WTC11 (cell line): Measurements from ENCODE around the gene TSNAXIP1. TPM values are rescaled to one million over a fixed set of nuclear protein-coding genes. Genes with fewer than 3 reads are reported as not detected.

Source experiments
- ATAC-seq: fragments of 200-7000 bp; cut with Tn5 transposase; 2 replicates; pipeline ENCODE4 v1.10.0; 2021; ENCODE audit warnings: mild to moderate bottlenecking, moderate library complexity
- CTCF ChIA-PET: fragments of 300-600 bp; sonication (Branson Sonifier 250); formaldehyde crosslinking; loops from one replicate; lab custom pipeline; 2021; ENCODE audit warnings: antibody characterized with exemption; lab: Charles Lee
- POLR2A ChIA-PET: fragments of 350-600 bp; sonication (Branson Sonifier 250); formaldehyde crosslinking; loops from one replicate; lab custom pipeline; 2021; ENCODE audit warnings: antibody characterized with exemption; lab: Charles Lee
- DNase-seq: peaks from one replicate; pipeline ENCODE4 v3.0.0; 2021; ENCODE audit warnings: low spot score
- H3K27ac Mint-ChIP-seq: 2 replicates; pipeline ENCODE4 v1.8.0; 2021; ENCODE audit warnings: mixed read lengths
- H3K27me3 Mint-ChIP-seq: 2 replicates; pipeline ENCODE4 v1.8.0; 2021; ENCODE audit warnings: low read depth, mild to moderate bottlenecking, moderate library complexity, mixed read lengths
- H3K36me3 Mint-ChIP-seq: 2 replicates; pipeline ENCODE4 v1.8.0; 2021; ENCODE audit warnings: mixed read lengths
- H3K4me1 Mint-ChIP-seq: 2 replicates; pipeline ENCODE4 v1.8.0; 2022; ENCODE audit warnings: mixed read lengths
- H3K4me3 Mint-ChIP-seq: 2 replicates; pipeline ENCODE4 v1.8.0; 2021; ENCODE audit warnings: mild to moderate bottlenecking, moderate library complexity, mixed read lengths
- H3K9me3 Mint-ChIP-seq: 2 replicates; pipeline ENCODE4 v1.8.0; 2021; ENCODE audit warnings: mixed read lengths
- CREM ChIP-seq: sonication (generic); formaldehyde crosslinking; IDR thresholded peaks from 2 replicates; pipeline ENCODE4 v1.8.1; 2022; ENCODE audit warnings: mild to moderate bottlenecking, missing genetic modification reagents, moderate library complexity
- KAT7 ChIP-seq: sonication (generic); formaldehyde crosslinking; IDR thresholded peaks from 2 replicates; pipeline ENCODE4 v1.8.1; 2023; ENCODE audit warnings: missing genetic modification reagents, mild to moderate bottlenecking, borderline replicate concordance
- NFATC4 ChIP-seq: fragments of 250-450 bp; sonication (Bioruptor Pico); IDR thresholded peaks from 2 replicates; pipeline ENCODE4 v1.9.0; 2021; ENCODE audit warnings: mild to moderate bottlenecking
- NFYB ChIP-seq: sonication (generic); formaldehyde crosslinking; conservative IDR thresholded peaks from 2 replicates; pipeline ENCODE4 v1.8.0; 2022; ENCODE audit warnings: low read depth, missing genetic modification reagents
- SP1 ChIP-seq: sonication (generic); formaldehyde crosslinking; conservative IDR thresholded peaks from 2 replicates; pipeline ENCODE4 v1.8.1; 2022; ENCODE audit warnings: missing genetic modification reagents
- TEAD4 ChIP-seq: sonication (generic); formaldehyde crosslinking; IDR thresholded peaks from 2 replicates; pipeline ENCODE4 v1.8.0; 2022; ENCODE audit warnings: mild to moderate bottlenecking, missing genetic modification reagents
- TP53 ChIP-seq: sonication (generic); formaldehyde crosslinking; IDR thresholded peaks from 2 replicates; pipeline ENCODE4 v1.8.1; 2023; ENCODE audit warnings: mild to moderate bottlenecking, missing genetic modification reagents
- ZNF219 ChIP-seq: sonication (generic); formaldehyde crosslinking; IDR thresholded peaks from 2 replicates; pipeline ENCODE4 v1.8.0; 2023; ENCODE audit warnings: missing genetic modification reagents, mild to moderate bottlenecking, borderline replicate concordance
- ZNF263 ChIP-seq: sonication (generic); formaldehyde crosslinking; IDR thresholded peaks from 2 replicates; pipeline ENCODE4 v1.8.1; 2022; ENCODE audit warnings: low read depth, mild to moderate bottlenecking, moderate library complexity, missing genetic modification reagents
- total RNA-seq: library from RNA; stranded (reverse); gene quantifications from 3 replicates; pipeline ENCODE4 v1.2.3, GENCODE V29; 2021
- TF ChIP-seq, protein P1 (sequence below): sonication (generic); formaldehyde crosslinking; IDR thresholded peaks from 2 replicates; pipeline ENCODE4 v1.8.0; 2023; ENCODE audit warnings: missing genetic modification reagents, mild to moderate bottlenecking, borderline replicate concordance
- TF ChIP-seq, protein P2 (sequence below): sonication (generic); formaldehyde crosslinking; IDR thresholded peaks from 2 replicates; pipeline ENCODE4 v1.8.0; 2022; ENCODE audit warnings: mild to moderate bottlenecking, missing genetic modification reagents
- TF ChIP-seq, protein P3 (sequence below): sonication (generic); formaldehyde crosslinking; IDR thresholded peaks from 2 replicates; pipeline ENCODE4 v1.8.1; 2023; ENCODE audit warnings: mild to moderate bottlenecking, moderate library complexity, missing genetic modification reagents
- TF ChIP-seq, protein P4 (sequence below): fragments of 250-450 bp; sonication (Bioruptor Pico); IDR thresholded peaks from 2 replicates; pipeline ENCODE4 v1.9.0; 2021; ENCODE audit warnings: mild to moderate bottlenecking
- TF ChIP-seq, protein P5 (sequence below): sonication (generic); formaldehyde crosslinking; IDR thresholded peaks from 2 replicates; pipeline ENCODE4 v1.8.1; 2022; ENCODE audit warnings: missing genetic modification reagents, borderline replicate concordance
- TF ChIP-seq, protein P6 (sequence below): sonication (generic); formaldehyde crosslinking; IDR thresholded peaks from 2 replicates; pipeline ENCODE4 v1.8.0; 2023; ENCODE audit warnings: mild to moderate bottlenecking, missing genetic modification reagents
- TF ChIP-seq, protein P7 (sequence below): fragments of 250-450 bp; sonication (Bioruptor Pico); IDR thresholded peaks from 2 replicates; pipeline ENCODE4 v1.9.0; 2021; ENCODE audit warnings: mild to moderate bottlenecking

The TSNAXIP1 gene
- total RNA-seq, 1 experiment from 2014 or later, result 0.48 TPM

DNA sequence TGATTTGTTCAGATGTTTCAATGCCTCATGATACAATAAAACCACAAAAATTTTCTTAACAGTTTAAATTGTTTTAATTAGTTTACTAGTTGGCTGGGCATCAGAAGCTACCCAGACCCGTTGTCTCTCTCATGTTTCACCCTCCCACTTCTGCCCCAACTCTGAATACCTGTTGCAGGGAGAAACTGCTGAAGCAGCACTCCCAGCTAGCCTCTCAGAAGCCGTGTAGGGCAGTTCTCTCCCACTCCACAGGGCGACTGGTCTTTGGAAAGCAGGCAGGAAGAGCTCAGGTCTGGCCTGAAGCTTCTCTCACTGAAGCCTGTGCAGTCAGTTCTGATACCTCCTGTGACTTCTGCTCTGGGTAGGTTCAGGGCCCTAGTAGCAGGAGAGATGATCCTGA, 64.6 kb downstream of the TSNAXIP1 start (continued):
- TF ChIP-seq, protein P1, sequence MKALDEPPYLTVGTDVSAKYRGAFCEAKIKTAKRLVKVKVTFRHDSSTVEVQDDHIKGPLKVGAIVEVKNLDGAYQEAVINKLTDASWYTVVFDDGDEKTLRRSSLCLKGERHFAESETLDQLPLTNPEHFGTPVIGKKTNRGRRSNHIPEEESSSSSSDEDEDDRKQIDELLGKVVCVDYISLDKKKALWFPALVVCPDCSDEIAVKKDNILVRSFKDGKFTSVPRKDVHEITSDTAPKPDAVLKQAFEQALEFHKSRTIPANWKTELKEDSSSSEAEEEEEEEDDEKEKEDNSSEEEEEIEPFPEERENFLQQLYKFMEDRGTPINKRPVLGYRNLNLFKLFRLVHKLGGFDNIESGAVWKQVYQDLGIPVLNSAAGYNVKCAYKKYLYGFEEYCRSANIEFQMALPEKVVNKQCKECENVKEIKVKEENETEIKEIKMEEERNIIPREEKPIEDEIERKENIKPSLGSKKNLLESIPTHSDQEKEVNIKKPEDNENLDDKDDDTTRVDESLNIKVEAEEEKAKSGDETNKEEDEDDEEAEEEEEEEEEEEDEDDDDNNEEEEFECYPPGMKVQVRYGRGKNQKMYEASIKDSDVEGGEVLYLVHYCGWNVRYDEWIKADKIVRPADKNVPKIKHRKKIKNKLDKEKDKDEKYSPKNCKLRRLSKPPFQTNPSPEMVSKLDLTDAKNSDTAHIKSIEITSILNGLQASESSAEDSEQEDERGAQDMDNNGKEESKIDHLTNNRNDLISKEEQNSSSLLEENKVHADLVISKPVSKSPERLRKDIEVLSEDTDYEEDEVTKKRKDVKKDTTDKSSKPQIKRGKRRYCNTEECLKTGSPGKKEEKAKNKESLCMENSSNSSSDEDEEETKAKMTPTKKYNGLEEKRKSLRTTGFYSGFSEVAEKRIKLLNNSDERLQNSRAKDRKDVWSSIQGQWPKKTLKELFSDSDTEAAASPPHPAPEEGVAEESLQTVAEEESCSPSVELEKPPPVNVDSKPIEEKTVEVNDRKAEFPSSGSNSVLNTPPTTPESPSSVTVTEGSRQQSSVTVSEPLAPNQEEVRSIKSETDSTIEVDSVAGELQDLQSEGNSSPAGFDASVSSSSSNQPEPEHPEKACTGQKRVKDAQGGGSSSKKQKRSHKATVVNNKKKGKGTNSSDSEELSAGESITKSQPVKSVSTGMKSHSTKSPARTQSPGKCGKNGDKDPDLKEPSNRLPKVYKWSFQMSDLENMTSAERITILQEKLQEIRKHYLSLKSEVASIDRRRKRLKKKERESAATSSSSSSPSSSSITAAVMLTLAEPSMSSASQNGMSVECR (CRISPR knock-in tag), result no peak
- TF ChIP-seq, protein P2, sequence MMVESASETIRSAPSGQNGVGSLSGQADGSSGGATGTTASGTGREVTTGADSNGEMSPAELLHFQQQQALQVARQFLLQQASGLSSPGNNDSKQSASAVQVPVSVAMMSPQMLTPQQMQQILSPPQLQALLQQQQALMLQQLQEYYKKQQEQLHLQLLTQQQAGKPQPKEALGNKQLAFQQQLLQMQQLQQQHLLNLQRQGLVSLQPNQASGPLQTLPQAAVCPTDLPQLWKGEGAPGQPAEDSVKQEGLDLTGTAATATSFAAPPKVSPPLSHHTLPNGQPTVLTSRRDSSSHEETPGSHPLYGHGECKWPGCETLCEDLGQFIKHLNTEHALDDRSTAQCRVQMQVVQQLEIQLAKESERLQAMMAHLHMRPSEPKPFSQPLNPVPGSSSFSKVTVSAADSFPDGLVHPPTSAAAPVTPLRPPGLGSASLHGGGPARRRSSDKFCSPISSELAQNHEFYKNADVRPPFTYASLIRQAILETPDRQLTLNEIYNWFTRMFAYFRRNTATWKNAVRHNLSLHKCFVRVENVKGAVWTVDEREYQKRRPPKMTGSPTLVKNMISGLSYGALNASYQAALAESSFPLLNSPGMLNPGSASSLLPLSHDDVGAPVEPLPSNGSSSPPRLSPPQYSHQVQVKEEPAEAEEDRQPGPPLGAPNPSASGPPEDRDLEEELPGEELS (CRISPR knock-in tag), result no peak
- TF ChIP-seq ZNF263 (no peak), SP1 (no peak), KAT7 (no peak)
- TF ChIP-seq, protein P3, sequence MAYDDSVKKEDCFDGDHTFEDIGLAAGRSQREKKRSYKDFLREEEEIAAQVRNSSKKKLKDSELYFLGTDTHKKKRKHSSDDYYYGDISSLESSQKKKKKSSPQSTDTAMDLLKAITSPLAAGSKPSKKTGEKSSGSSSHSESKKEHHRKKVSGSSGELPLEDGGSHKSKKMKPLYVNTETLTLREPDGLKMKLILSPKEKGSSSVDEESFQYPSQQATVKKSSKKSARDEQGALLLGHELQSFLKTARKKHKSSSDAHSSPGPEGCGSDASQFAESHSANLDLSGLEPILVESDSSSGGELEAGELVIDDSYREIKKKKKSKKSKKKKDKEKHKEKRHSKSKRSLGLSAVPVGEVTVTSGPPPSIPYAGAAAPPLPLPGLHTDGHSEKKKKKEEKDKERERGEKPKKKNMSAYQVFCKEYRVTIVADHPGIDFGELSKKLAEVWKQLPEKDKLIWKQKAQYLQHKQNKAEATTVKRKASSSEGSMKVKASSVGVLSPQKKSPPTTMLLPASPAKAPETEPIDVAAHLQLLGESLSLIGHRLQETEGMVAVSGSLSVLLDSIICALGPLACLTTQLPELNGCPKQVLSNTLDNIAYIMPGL (CRISPR knock-in tag), result no peak
- TF ChIP-seq, protein P4, sequence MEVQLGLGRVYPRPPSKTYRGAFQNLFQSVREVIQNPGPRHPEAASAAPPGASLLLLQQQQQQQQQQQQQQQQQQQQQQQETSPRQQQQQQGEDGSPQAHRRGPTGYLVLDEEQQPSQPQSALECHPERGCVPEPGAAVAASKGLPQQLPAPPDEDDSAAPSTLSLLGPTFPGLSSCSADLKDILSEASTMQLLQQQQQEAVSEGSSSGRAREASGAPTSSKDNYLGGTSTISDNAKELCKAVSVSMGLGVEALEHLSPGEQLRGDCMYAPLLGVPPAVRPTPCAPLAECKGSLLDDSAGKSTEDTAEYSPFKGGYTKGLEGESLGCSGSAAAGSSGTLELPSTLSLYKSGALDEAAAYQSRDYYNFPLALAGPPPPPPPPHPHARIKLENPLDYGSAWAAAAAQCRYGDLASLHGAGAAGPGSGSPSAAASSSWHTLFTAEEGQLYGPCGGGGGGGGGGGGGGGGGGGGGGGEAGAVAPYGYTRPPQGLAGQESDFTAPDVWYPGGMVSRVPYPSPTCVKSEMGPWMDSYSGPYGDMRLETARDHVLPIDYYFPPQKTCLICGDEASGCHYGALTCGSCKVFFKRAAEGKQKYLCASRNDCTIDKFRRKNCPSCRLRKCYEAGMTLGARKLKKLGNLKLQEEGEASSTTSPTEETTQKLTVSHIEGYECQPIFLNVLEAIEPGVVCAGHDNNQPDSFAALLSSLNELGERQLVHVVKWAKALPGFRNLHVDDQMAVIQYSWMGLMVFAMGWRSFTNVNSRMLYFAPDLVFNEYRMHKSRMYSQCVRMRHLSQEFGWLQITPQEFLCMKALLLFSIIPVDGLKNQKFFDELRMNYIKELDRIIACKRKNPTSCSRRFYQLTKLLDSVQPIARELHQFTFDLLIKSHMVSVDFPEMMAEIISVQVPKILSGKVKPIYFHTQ (CRISPR knock-in tag), result no peak

DNA sequence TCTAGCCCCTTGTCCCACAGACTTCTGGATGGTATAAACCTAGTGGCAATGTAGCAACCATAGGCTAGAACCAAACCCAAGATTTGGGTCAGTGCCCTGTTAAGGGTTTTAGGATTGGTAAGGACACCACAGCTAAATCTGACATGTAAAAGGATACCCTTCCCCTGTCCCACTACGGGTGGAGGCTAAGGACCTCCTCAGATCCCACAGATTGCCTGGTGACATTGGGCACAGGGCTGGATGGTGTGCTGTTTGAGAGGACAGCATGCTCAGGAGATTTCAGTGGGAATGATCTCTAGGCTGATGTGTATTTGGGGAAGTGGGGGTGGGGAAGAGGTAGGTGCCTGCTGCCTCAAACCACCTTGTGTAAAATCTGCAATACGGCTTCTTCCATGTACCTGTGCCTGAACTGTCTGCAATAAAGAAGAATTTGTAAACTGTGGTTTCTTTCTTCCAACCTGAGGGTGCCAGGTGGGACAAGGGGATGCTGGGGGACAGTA, 65.5 kb downstream of the TSNAXIP1 start:
- Mint-ChIP-seq H3K27ac (peak overlapping the region; percentile 90), H3K4me3 (peak overlapping the region; percentile 92), H3K4me1 (peaks cover 15% of the 10 kb centered on the region), H3K27me3 (no peaks in the 10 kb centered on the region), H3K9me3 (no peaks in the 10 kb centered on the region), H3K36me3 (peaks cover 29% of the 10 kb centered on the region)
- ChIA-PET POLR2A (no interaction called here), CTCF (interaction anchor here (0.8 to 1.9 kb wide), 2 partner anchors 10 to 56 kb away, joined by 3 to 14 read pairs; no protein-coding TSS in a partner anchor)
- DNase-seq, result no peak
- ATAC-seq, result no peak
- no peak for TF ChIP-seq TP53 (CRISPR knock-in tag)
- TF ChIP-seq, protein P3 (CRISPR knock-in tag), result no peak
- TF ChIP-seq NFATC4, result no peak
- TF ChIP-seq, protein P5, sequence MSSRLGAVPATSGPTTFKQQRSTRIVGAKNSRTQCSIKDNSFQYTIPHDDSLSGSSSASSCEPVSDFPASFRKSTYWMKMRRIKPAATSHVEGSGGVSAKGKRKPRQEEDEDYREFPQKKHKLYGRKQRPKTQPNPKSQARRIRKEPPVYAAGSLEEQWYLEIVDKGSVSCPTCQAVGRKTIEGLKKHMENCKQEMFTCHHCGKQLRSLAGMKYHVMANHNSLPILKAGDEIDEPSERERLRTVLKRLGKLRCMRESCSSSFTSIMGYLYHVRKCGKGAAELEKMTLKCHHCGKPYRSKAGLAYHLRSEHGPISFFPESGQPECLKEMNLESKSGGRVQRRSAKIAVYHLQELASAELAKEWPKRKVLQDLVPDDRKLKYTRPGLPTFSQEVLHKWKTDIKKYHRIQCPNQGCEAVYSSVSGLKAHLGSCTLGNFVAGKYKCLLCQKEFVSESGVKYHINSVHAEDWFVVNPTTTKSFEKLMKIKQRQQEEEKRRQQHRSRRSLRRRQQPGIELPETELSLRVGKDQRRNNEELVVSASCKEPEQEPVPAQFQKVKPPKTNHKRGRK (CRISPR knock-in tag), result no peak
- TF ChIP-seq TEAD4, result no peak
- TF ChIP-seq ZNF219 (CRISPR knock-in tag), result no peak
- no peak for TF ChIP-seq KAT7
- no peak for TF ChIP-seq NFYB (CRISPR knock-in tag)
- no peak for TF ChIP-seq CREM (CRISPR knock-in tag)
- TF ChIP-seq, protein P6, sequence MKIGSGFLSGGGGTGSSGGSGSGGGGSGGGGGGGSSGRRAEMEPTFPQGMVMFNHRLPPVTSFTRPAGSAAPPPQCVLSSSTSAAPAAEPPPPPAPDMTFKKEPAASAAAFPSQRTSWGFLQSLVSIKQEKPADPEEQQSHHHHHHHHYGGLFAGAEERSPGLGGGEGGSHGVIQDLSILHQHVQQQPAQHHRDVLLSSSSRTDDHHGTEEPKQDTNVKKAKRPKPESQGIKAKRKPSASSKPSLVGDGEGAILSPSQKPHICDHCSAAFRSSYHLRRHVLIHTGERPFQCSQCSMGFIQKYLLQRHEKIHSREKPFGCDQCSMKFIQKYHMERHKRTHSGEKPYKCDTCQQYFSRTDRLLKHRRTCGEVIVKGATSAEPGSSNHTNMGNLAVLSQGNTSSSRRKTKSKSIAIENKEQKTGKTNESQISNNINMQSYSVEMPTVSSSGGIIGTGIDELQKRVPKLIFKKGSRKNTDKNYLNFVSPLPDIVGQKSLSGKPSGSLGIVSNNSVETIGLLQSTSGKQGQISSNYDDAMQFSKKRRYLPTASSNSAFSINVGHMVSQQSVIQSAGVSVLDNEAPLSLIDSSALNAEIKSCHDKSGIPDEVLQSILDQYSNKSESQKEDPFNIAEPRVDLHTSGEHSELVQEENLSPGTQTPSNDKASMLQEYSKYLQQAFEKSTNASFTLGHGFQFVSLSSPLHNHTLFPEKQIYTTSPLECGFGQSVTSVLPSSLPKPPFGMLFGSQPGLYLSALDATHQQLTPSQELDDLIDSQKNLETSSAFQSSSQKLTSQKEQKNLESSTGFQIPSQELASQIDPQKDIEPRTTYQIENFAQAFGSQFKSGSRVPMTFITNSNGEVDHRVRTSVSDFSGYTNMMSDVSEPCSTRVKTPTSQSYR (CRISPR knock-in tag), result no peak
- TF ChIP-seq, protein P7, sequence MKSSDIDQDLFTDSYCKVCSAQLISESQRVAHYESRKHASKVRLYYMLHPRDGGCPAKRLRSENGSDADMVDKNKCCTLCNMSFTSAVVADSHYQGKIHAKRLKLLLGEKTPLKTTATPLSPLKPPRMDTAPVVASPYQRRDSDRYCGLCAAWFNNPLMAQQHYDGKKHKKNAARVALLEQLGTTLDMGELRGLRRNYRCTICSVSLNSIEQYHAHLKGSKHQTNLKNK (CRISPR knock-in tag), result no peak
